ENCODE results near the gene ACP4.

- TF ChIP-seq CTCF (conservative IDR thresholded peaks at IDR 0.05) (no peak), ZFX (IDR thresholded peaks at IDR 0.05) (no peak)
Observed at GRCh38 chr19:50804420-50805272, 14.4 kb downstream of the ACP4 start.
